HCT116 (cell line): ENCODE measurements around the gene MBOAT1. TPM values are rescaled to one million over a fixed set of nuclear protein-coding genes. Genes with fewer than 3 reads are reported as not detected.

ENCODE experiments used
- ATAC-seq: fragments of 200-7000 bp; cut with Tn5 transposase; 2 replicates; pipeline ENCODE4 v1.9.1; 2020; ENCODE audit warnings: mild to moderate bottlenecking, moderate library complexity
- BruUV-seq: library from RNA; stranded (reverse); fragments of 400-500 nt; replicated peaks from 2 replicates; lab custom pipeline; 2021; lab: Mats Ljungman, UMichigan
- CTCF ChIA-PET: fragments of 300-600 bp; sonication (Branson Sonifier 250); formaldehyde crosslinking; loops from one replicate; lab custom pipeline; 2021; ENCODE audit warnings: antibody characterized with exemption; lab: Charles Lee
- POLR2A ChIA-PET: fragments of 300-600, 350-600 bp; sonication (Branson Sonifier 250); formaldehyde crosslinking; loops from one replicate; lab custom pipeline; 2021; ENCODE audit warnings: antibody characterized with exemption; lab: Charles Lee
- RAD21 ChIA-PET, 2 experiments: fragments of 300-600 bp; sonication (Branson Sonifier 250); formaldehyde crosslinking; loops; one replicate each; lab custom pipeline; 2023; ENCODE audit warnings: low total read pairs in 2 of 2; ENCODE audit not compliant: uncharacterized antibody in 2 of 2, unreplicated experiment in 2 of 2, low non-redundant PET in 1 of 2; lab: Charles Lee
- DNase-seq: peaks from one replicate; pipeline ENCODE4 v3.0.0-alpha.2; 2010; ENCODE audit warnings: low read depth, low spot score
- H2AFZ ChIP-seq: fragments of 200-600 bp; shearing (Covaris generic), sonication (generic); 2 replicates; pipeline ENCODE4 v1.6.1; 2017; ENCODE audit warnings: low read depth, mixed run types, mixed read lengths, antibody characterized with exemption, low read length; ENCODE audit not compliant: poor library complexity, severe bottlenecking
- H3K27ac ChIP-seq: 2 replicates; pipeline ENCODE4 v1.5.1; 2012; ENCODE audit warnings: low read depth, low read length
- H3K27me3 ChIP-seq: fragments of 200-600 bp; sonication (generic); 2 replicates; pipeline ENCODE4 v1.6.1; 2016; ENCODE audit warnings: mixed run types, low read length, mixed read lengths; ENCODE audit not compliant: insufficient read depth
- H3K36me3 ChIP-seq, 2 experiments: fragments of 200-500 bp in 1 of 2; fragments of 200-600 bp in 1 of 2; sonication (Bioruptor generic) in 1 of 2; sonication (generic) in 1 of 2; 2 replicates each; pipeline versions ENCODE4 v1.5.1 to v1.6.1; 2014 to 2016; ENCODE audit warnings: low read length in 2 of 2, inconsistent platforms in 1 of 2, mixed read lengths in 1 of 2, mixed run types in 1 of 2; ENCODE audit not compliant: insufficient read depth in 2 of 2, control insufficient read depth in 1 of 2
- H3K4me1 ChIP-seq, 2 experiments: fragments of 200-600 bp in 1 of 2; sonication (generic) in 1 of 2; 2 replicates each; pipeline versions ENCODE4 v1.5.1 to v1.6.1; 2012 to 2017; ENCODE audit warnings: low read length in 2 of 2, inconsistent platforms in 1 of 2, mild to moderate bottlenecking in 1 of 2, mixed read lengths in 1 of 2, mixed run types in 1 of 2, moderate library complexity in 1 of 2; ENCODE audit not compliant: insufficient read depth in 2 of 2, control insufficient read depth in 1 of 2
- H3K4me2 ChIP-seq: fragments of 200-600 bp; sonication (generic); 2 replicates; pipeline ENCODE4 v1.6.1; 2017; ENCODE audit warnings: mixed run types, low read length, mixed read lengths
- H3K4me3 ChIP-seq, 2 experiments: fragments of 200-600 bp in 1 of 2; sonication (generic) in 1 of 2; replicated peaks in 1 of 2; 2 replicates each; pipeline ENCODE4 v1.5.1; 2011 to 2016; ENCODE audit warnings: low read length in 2 of 2, control low read depth in 1 of 2, low read depth in 1 of 2, mild to moderate bottlenecking in 1 of 2, mixed read lengths in 1 of 2, mixed run types in 1 of 2
- H3K79me2 ChIP-seq: fragments of 200-600 bp; sonication (generic); 2 replicates; pipeline ENCODE4 v1.6.1; 2017; ENCODE audit warnings: mild to moderate bottlenecking, mixed run types, low read length, moderate library complexity, mixed read lengths; ENCODE audit not compliant: insufficient read depth
- H3K9ac ChIP-seq: fragments of 200-600 bp; sonication (generic); 2 replicates; pipeline ENCODE4 v1.6.1; 2016; ENCODE audit warnings: low read length, mixed read lengths
- H3K9me2 ChIP-seq: fragments of 200-600 bp; sonication (generic), shearing (Covaris generic); 2 replicates; pipeline ENCODE4 v1.6.1; 2017; ENCODE audit warnings: mixed run types, mild to moderate bottlenecking, moderate library complexity; ENCODE audit not compliant: insufficient read depth
- H3K9me3 ChIP-seq, 2 experiments: fragments of 200-500 bp in 1 of 2; fragments of 200-600 bp in 1 of 2; sonication (Bioruptor generic) in 1 of 2; sonication (generic) in 1 of 2; 2 replicates each; pipeline ENCODE4 v1.6.1; 2014 to 2017; ENCODE audit warnings: low read length in 2 of 2, mixed read lengths in 2 of 2, inconsistent platforms in 1 of 2, low read depth in 1 of 2, mild to moderate bottlenecking in 1 of 2, mixed run types in 1 of 2, moderate library complexity in 1 of 2; ENCODE audit not compliant: control insufficient read depth in 1 of 2, insufficient read depth in 1 of 2
- H4K20me1 ChIP-seq: fragments of 200-600 bp; sonication (generic), shearing (Covaris generic); 2 replicates; pipeline ENCODE4 v1.6.1; 2017; ENCODE audit warnings: mixed run types, mild to moderate bottlenecking, moderate library complexity; ENCODE audit not compliant: insufficient read depth
- CBX3 ChIP-seq: IDR thresholded peaks from 2 replicates; pipeline ENCODE4 v1.6.1; 2012; ENCODE audit warnings: low read depth
- EGR1 ChIP-seq: IDR thresholded peaks from 2 replicates; pipeline ENCODE4 v1.6.1; 2012; ENCODE audit warnings: low read depth
- ELF1 ChIP-seq: IDR thresholded peaks from 2 replicates; pipeline ENCODE4 v1.6.1; 2012; ENCODE audit warnings: low read depth, borderline replicate concordance
- EZH2phosphoT487 ChIP-seq: fragments of 200-600 bp; IDR thresholded peaks from 2 replicates; pipeline ENCODE4 v1.6.1; 2018; ENCODE audit warnings: antibody characterized with exemption, borderline replicate concordance
- POLR2AphosphoS5 ChIP-seq: IDR thresholded peaks from 2 replicates; pipeline ENCODE4 v1.6.1; 2011; ENCODE audit warnings: mild to moderate bottlenecking, low read depth, low read length, moderate library complexity
- RAD21 ChIP-seq: IDR thresholded peaks from 2 replicates; pipeline ENCODE4 v1.6.1; 2012; ENCODE audit warnings: low read depth, mild to moderate bottlenecking
- REST ChIP-seq: IDR thresholded peaks from 2 replicates; pipeline ENCODE4 v1.6.1; 2012; ENCODE audit warnings: low read depth
- SIN3A ChIP-seq: IDR thresholded peaks from 2 replicates; pipeline ENCODE4 v1.6.1; 2012; ENCODE audit warnings: low read depth
- SRF ChIP-seq: IDR thresholded peaks from 2 replicates; pipeline ENCODE4 v1.6.1; 2012; ENCODE audit warnings: low read depth
- YY1 ChIP-seq: IDR thresholded peaks from 2 replicates; pipeline ENCODE4 v1.6.1; 2011; ENCODE audit warnings: low read length, low read depth, moderate library complexity, mild to moderate bottlenecking; ENCODE audit not compliant: insufficient replicate concordance; ENCODE audit errors: extremely low read depth
- ZBTB33 ChIP-seq: IDR thresholded peaks from 2 replicates; pipeline ENCODE4 v1.6.1; 2011; ENCODE audit warnings: mild to moderate bottlenecking, low read length, moderate library complexity; ENCODE audit not compliant: insufficient replicate concordance; ENCODE audit errors: extremely low read depth
- ZNF274 ChIP-seq: fragments of 200-500 bp; sonication (Bioruptor generic); IDR thresholded peaks from 2 replicates; pipeline ENCODE4 v1.6.1; 2014; ENCODE audit warnings: mild to moderate bottlenecking, low read depth, low read length, inconsistent platforms
- intact Hi-C: fragments of 100-400 bp; cut with micrococcal nuclease; formaldehyde crosslinking; loops from 2 replicates; pipeline ENCODE4 v1.10.0; 2022
- total RNA-seq: library from RNA; stranded (reverse); gene quantifications from one replicate; pipeline ENCODE4 v1.2.1, GENCODE V29; 2021; ENCODE audit not compliant: unreplicated experiment

MBOAT1 gene
- total RNA-seq, 1 experiment from 2014 or later = 11.7 TPM

GRCh38 chr6:20238688-20239587 lies 26.7 kb upstream of the MBOAT1 start:
- H3K27ac ChIP-seq = no peak overlapping the region; the same call in 1 of the 2 replicates
- no peak overlapping the region for H2AFZ ChIP-seq
- RAD21 ChIA-PET = no interaction called here
- H3K9ac ChIP-seq = no peak overlapping the region
- BruUV-seq = no TSS peak
- POLR2A ChIA-PET = interaction anchor here (1.2 to 1.4 kb wide), 2 partner anchors 18 to 21 kb away, joined by 3 read pairs; no protein-coding TSS in a partner anchor
- peaks cover 9 to 28% of the 10 kb centered on the region in 2 experiments; a peak in 3 of 4 replicates for H3K4me1 ChIP-seq
- DNase-seq (no peak), ATAC-seq (no peak)
- H3K79me2 ChIP-seq = no peaks in the 10 kb centered on the region
- CTCF ChIA-PET = no interaction called here
- no peaks in the 10 kb centered on the region for H4K20me1 ChIP-seq
- no peak overlapping the region for H3K4me2 ChIP-seq
- no peaks in the 10 kb centered on the region for H3K36me3 ChIP-seq
- H3K9me2 ChIP-seq = no peaks in the 10 kb centered on the region
- no peak overlapping the region for H3K4me3 ChIP-seq
- no peak for TF ChIP-seq CBX3
- TF ChIP-seq SIN3A = no peak
- TF ChIP-seq POLR2AphosphoS5 = no peak
- no peak for TF ChIP-seq SRF
- no peak for TF ChIP-seq ZNF274
- TF ChIP-seq EZH2phosphoT487 = no peak
- TF ChIP-seq ZBTB33 = no peak
- no peak for TF ChIP-seq EGR1
- no peak for TF ChIP-seq ELF1
- no peak for TF ChIP-seq RAD21
- TF ChIP-seq YY1 = no peak
- no peak for TF ChIP-seq REST
- TF ChIP-seq, all 23 proteins: peak for 0
- intact Hi-C loops = no loop called here
- Histone ChIP-seq H3K9me3 (no peaks in the 10 kb centered on the region), H3K27me3 (no peaks in the 10 kb centered on the region)
